H4 (cell line): ENCODE measurements around the gene P2RY2. TPM values are rescaled to one million over a fixed set of nuclear protein-coding genes. Genes with fewer than 3 reads are reported as not detected.

ENCODE experiments used
- total RNA-seq: library from RNA; depleted of rRNA; stranded (reverse); fragments of >200 nt; shearing (Covaris generic); gene quantifications from 2 replicates; pipeline ENCODE4 v1.2.3, GENCODE V29; 2014; rRNA removed

The P2RY2 gene
- total RNA-seq, 1 experiment from 2014 or later: not detected

Other genes starting within 250 kb of the P2RY2 start
- 3.7 and 5.0 TPM in 2 replicates for gene FCHSD2, start 76.0 kb upstream of the P2RY2 start, total RNA-seq
- 2.5 and 2.7 TPM in 2 replicates for gene P2RY6, start 54.1 kb downstream of the P2RY2 start, total RNA-seq
- gene ARHGEF17, start 90.0 kb downstream of the P2RY2 start, total RNA-seq: 3.3 and 3.9 TPM in 2 replicates
- gene RELT, start 158.1 kb downstream of the P2RY2 start, total RNA-seq: 2.1 and 2.2 TPM in 2 replicates